ENCODE measurements around the gene FAM124A. TPM values are rescaled to one million over a fixed set of nuclear protein-coding genes. Genes with fewer than 3 reads are reported as not detected.

The FAM124A gene
- total and polyA plus RNA-seq, 2 donors (not counting 3 experiments of a cell fraction or from before 2014, with no cell fraction given), result 3.8 to 9.9 TPM

GRCh38 chr13:51269039-51269438, 46.8 kb downstream of the FAM124A start:
- FAIRE-seq, result no peak
- no peak for DNase-seq (ENCODE audit: low read depth, low spot score)
- TF ChIP-seq CTCF (IDR thresholded peaks at IDR 0.05; ENCODE audit: extremely low read depth in 1 of 2, insufficient read depth in 1 of 2, low read depth in 1 of 2, low read length in 2 of 2) (no peak), JUN (IDR thresholded peaks at IDR 0.05; ENCODE audit: borderline replicate concordance, insufficient read depth, insufficient read length, low read depth) (no peak), MYC (IDR thresholded peaks at IDR 0.05; ENCODE audit: low read depth, low read length) (no peak), FOS (IDR thresholded peaks at IDR 0.05; ENCODE audit: borderline replicate concordance, insufficient read depth, low read length) (no peak), EZH2 (IDR thresholded peaks at IDR 0.05; ENCODE audit: borderline replicate concordance, low read depth, low read length, severe bottlenecking) (no peak), POLR2AphosphoS5 (IDR thresholded peaks at IDR 0.05; ENCODE audit: insufficient read depth, low read depth, low read length) (no peak), POLR2A (IDR thresholded peaks at IDR 0.05; ENCODE audit: low read depth, low read length) (no peak), GATA2 (IDR thresholded peaks at IDR 0.05; ENCODE audit: insufficient read depth, insufficient read length, low read depth, low read length) (no peak), MAX (IDR thresholded peaks at IDR 0.05; ENCODE audit: insufficient read depth, insufficient read length) (no peak)
- H3K4me3 ChIP-seq (replicated peaks in 1 of 3; ENCODE audit: insufficient read depth in 1 of 3, low read depth in 1 of 3, low read length in 3 of 3), result no peak overlapping the region
- no peak overlapping the region for H3K9ac ChIP-seq (replicated peaks; ENCODE audit: extremely low read depth, insufficient read depth, low read length)
- no peaks in the 10 kb centered on the region for H3K36me3 ChIP-seq (ENCODE audit: control insufficient read depth in 2 of 2, extremely low read depth in 1 of 2, insufficient read depth in 2 of 2, low read length in 2 of 2)
- H2AFZ ChIP-seq (ENCODE audit: low read depth, low read length), result no peak overlapping the region
- ChIA-PET POLR2A (no interaction called here), CTCF (interaction anchor here (1.1 to 4.5 kb wide), 3 partner anchors 18 to 144 kb away, joined by 4 to 31 read pairs (median 4); no protein-coding TSS in a partner anchor)
- H3K9me3 ChIP-seq (replicated peaks; ENCODE audit: control insufficient read depth, insufficient read depth, low read length), result no peaks in the 10 kb centered on the region
- H3K4me1 ChIP-seq (ENCODE audit: control insufficient read depth, extremely low read depth, insufficient read depth, low read length), result peaks cover 2% of the 10 kb centered on the region
- H3K27me3 ChIP-seq (ENCODE audit: control insufficient read depth in 2 of 2, insufficient read depth in 2 of 2, low read length in 2 of 2), result no peaks in the 10 kb centered on the region
- H3K4me2 ChIP-seq (ENCODE audit: insufficient read depth, low read length), result no peak overlapping the region
- intact Hi-C loops (cut with micrococcal nuclease), result no loop called here
- H4K20me1 ChIP-seq (replicated peaks; ENCODE audit: control insufficient read depth, extremely low read depth, insufficient read depth, low read length), result no peaks in the 10 kb centered on the region
- H3K9me1 ChIP-seq (replicated peaks; ENCODE audit: control insufficient read depth, extremely low read depth, insufficient read depth, low read length), result no peaks in the 10 kb centered on the region
- dilution Hi-C loops (cut with MboI; ENCODE audit: extremely low pct_ligation_motif_present, low sequenced_read_pairs), result no loop called here
- H3K27ac ChIP-seq (ENCODE audit: insufficient read depth, low read depth, low read length), result no peak overlapping the region
- no peaks in the 10 kb centered on the region for H3K79me2 ChIP-seq (ENCODE audit: control insufficient read depth, insufficient read depth, low read length)
- no TSS peak for BruUV-seq (replicated peaks)

Measured in endothelial cell of umbilical vein (primary cell).